NK-92 (cell line): ENCODE data around the gene PPP1R9B.

Experiments used
- DNase-seq: peaks from one replicate; lab custom pipeline; 2025; ENCODE audit not compliant: unreplicated experiment; lab: John Stamatoyannopoulos, UW

Gene PPP1R9B

DNA sequence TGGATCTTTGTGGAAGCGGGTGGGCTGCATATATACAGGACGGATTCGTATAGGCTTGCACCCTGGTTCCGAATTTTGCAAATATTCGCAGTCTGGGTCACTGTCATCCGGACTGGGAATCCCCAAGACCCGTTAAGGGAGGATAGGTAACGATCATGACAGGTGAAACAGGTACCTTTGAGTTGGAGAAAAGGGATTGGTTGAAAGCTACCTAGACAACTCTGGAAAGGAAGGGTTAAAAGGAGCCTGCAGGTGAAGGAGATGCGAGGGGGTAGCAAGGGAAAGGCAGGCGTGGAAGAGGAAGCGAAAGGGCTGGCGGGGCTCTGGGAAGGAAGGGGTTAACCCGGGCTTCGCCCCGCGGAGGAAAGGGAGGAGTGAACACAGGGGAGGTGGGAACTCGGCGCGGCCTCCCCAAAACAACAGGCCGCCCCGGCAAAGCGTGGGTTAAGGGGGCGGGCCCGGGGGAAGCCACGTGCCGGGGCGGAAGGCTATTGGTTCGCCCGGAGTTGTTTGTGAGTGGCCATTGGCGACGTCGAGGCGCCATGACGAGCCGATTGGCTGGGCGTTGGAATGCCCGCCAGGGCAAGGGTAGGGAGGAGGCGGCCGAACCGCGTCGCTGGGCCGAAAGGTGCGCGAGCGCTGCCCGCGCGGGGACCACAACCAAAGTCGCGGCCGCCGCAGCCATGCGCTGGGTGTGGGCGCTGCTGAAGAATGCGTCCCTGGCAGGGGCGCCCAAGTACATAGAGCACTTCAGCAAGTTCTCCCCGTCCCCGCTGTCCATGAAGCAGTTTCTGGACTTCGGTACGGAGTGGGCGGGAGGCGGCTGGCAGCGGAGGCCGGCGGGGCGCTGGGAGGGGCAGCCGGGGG lies 55.5 kb downstream of the PPP1R9B start, which contains the start of gene PDK2:
PDK2 (plus strand) TSS at position 599 of the 867 bp plus-strand sequence; CDS start at position 684, 85 bp downstream.
- peak; percentile 77 for DNase-seq

DNA sequence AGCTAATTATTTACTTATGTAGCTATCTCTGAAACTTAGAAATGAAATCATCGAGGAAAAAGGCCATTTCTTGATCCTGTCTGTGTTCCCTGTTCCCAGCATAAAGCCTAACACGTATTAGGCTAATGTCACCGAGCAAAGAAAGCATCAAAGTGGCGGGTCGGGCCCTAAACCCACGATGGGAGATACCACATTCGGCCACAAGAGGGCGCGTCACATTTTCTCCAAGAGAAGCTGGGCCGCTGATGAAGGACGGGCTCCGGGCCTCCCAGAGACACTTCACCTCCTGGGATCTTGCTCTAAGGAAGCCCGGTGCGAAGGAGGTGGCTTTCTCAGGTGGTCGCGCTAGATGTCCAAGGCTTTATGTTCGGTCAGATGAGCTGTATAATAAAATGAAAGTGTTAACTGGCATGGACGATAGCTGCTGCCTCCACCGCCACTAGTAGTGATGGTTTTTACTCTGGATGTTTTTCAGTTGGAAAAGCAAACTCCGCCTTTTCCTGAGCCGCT lies 56.2 kb downstream of the PPP1R9B start:
- DNase-seq: peak; percentile 20

DNA sequence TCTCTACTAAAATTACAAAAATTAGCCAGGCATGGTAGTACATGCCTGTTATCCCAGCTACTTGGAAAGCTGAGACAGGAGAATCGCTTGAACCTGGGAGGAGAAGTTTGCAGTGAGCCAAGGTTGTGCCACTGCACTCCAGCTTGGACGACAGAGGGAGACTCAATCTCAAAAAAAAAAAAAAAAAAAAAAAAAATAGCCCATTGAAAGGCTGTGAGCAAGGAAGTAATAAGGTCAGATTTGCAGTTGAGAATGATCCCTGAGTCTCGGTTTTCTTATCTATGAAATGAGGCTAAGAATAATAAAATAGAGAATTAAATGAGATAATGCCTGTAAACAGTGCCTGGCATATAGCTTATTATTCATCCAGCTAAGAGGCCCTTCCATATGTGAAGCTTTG lies 56.7 kb downstream of the PPP1R9B start:
- no peak for DNase-seq

DNA sequence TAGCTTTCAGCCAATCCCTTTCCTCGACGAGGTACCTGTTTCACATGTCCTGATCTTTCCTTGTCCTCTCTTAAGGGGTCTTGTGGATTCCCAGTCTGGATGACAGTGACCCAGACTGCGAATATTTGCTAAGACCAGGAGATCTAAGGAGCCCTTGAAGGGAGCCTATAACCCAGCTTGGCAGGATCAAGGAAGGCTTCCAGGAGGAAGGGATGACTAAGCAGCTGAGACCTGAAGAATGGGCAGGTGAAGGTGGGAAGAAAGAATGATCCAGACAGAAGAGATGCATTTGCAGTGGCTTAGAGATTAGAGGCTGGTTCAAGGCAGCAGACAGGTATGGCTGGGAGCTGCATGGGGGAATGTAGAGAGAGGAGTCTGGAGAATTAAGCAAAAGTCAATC lies 57.2 kb downstream of the PPP1R9B start:
- no peak for DNase-seq

DNA sequence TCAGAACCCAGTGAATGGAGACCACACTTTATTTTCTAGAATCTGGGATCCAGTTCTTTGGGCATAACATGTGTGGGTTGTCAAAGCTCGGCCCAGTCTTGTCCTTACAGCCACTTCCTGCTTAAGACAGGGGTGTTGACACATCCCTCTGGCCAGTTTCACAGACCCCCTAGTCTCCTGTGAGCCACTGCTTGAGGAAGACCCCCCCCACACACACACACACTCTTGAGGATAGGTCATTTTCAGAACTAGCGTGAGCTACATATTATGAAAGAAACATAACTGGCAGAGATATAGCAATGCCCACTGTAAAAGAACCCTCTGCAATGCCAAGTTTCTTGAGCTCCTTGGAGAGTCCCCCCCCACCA lies 58.6 kb downstream of the PPP1R9B start:
- DNase-seq: no peak

DNA sequence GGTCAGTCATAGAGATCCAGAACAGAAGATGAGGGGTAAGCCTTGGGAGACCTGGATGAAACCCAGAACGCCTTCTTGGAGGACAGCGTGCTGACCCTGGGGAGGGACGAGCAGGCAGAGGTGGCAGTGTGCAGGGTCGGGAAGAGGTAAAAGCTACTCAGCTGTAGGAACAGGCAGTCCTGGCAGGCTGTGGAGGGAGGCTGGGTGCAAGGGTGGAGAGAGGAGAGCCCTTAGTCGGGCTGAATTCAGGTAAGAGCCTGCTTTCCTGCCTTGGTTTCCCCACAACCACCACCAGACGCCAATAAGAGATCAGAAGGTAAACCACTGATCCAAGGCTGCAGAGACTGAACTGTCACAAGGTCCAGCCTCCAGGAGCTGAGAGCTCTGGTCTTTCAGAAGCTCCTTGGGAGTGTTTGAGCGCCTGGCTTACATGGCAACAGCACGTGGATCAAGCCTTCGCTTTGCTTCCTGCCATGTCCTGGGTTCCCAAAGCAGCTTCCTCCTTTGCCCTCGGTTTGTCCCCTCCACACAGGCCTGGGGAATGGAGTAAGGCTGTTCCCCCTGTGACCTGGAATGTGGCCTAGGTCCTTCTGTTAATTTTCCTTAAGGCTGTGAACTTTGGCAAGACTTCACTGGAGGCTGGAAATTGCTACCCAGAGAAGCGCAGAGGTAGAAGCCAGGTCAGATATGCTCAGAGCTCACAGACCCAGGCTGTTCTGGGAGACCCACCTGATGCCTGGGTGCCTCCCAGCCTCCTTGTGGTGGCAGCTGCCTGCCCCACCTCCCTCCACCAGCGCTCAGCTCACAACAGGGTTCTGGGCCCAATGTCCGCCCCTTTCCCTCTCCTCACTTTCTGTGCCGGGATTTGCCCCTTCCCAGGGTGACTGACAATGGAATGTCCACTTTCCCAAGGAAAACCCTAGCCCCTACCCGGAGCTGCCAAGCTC lies 59.2 kb downstream of the PPP1R9B start:
- no peak for DNase-seq

DNA sequence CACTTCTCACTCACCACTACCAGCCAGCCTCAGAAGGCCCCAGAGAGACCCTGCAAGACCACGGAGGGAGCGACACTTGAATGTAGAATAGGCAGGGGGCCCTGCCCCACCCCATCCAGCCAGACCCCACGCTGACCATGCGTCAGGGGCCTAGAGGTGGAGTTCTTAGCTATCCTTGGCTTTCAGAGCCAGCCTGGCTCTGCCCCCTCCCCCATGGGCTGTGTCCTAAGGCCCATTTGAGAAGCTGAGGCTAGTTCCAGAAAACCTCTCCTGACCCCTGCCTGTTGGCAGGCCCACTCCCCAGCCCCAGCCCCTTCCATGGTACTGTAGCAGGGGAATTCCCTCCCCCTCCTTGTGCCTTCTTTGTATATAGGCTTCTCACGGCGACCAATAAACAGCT lies 60.4 kb downstream of the PPP1R9B start:
- DNase-seq: no peak

DNA sequence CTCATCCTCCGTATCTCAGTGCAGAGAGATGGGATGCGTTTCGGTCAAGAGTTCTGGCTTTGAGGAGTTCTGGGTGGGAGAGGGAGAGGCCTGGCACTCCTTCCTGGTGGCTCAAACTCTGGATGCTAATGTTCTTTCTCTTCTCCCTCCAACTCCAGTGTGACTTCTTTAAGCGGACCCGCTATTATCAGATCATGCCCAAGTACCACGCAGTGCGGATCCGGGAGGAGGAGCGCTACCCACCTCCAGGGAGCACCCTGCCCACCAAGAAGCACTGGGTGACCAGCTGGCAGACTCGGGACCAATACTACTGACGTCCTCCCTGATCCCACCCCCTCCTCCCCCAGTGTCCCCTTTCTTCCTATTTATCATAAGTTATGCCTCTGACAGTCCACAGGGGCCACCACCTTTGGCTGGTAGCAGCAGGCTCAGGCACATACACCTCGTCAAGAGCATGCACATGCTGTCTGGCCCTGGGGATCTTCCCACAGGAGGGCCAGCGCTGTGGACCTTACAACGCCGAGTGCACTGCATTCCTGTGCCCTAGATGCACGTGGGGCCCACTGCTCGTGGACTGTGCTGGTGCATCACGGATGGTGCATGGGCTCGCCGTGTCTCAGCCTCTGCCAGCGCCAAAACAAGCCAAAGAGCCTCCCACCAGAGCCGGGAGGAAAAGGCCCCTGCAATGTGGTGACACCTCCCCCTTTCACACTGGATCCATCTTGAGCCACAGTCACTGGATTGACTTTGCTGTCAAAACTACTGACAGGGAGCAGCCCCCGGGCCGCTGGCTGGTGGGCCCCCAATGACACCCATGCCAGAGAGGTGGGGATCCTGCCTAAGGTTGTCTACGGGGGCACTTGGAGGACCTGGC lies 61.3 kb downstream of the PPP1R9B start:
- no peak for DNase-seq

DNA sequence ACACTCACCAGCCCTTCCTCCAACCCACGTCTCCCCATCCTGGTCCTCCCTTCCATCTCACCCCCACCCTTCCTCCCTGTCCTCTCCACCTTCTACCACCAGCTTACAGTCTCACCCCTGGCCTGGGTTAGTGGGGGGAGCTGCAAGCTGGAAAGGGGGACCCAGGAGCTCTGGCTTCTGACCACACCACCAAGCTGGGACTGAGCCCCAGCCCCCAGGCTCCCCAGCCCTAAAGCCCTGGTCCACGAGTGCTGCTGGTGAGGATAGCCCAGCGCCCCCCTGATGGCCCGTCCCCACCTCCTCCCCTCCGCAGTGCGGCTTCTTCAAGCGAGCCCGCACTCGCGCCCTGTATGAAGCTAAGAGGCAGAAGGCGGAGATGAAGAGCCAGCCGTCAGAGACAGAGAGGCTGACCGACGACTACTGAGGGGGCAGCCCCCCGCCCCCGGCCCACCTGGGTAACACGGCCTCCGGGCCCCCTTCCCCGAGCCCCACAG lies 62.5 kb downstream of the PPP1R9B start:
- no peak for DNase-seq

DNA sequence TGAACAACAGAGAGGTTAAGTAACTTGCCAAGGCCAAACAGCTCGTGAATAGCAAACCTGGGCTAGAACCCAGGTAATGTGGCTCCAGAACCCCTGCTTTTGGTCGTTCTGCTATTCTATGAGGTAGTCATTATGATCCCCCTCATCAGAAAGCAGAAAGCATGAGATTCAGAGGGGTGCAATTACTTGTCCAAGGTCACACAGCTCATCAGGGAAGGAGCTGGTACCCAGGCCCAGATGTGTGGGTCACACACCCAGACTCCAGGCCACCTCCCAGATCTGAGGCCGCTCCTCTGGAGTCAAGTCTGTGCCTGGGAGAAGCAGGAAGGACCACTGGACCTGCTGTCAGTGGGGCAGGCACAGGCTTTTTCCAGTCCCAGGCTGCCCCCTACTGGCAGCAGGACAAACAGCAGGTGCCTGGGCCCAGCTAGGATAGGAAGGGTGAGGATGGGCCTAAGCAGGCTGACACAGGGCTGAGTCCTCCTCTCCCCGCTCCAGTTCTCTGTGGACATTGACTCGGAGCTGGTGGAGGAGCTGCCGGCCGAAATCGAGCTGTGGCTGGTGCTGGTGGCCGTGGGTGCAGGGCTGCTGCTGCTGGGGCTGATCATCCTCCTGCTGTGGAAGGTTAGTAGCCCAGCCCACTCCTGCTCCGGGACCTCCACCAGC lies 63.1 kb downstream of the PPP1R9B start:
- no peak for DNase-seq
